AG09319 (cell line): ENCODE data around the gene SLC25A42.

ENCODE experiments used
- DNase-seq: peaks from one replicate; pipeline ENCODE4 v3.0.0-alpha.2; 2010; ENCODE audit warnings: low read depth; ENCODE audit errors: extremely low read depth
- TF ChIP-seq, protein P1 (sequence below): IDR thresholded peaks from 2 replicates; pipeline ENCODE4 v1.5.1; 2011; ENCODE audit warnings: low read depth, mild to moderate bottlenecking, inconsistent platforms, low read length, moderate library complexity

SLC25A42 gene

DNA sequence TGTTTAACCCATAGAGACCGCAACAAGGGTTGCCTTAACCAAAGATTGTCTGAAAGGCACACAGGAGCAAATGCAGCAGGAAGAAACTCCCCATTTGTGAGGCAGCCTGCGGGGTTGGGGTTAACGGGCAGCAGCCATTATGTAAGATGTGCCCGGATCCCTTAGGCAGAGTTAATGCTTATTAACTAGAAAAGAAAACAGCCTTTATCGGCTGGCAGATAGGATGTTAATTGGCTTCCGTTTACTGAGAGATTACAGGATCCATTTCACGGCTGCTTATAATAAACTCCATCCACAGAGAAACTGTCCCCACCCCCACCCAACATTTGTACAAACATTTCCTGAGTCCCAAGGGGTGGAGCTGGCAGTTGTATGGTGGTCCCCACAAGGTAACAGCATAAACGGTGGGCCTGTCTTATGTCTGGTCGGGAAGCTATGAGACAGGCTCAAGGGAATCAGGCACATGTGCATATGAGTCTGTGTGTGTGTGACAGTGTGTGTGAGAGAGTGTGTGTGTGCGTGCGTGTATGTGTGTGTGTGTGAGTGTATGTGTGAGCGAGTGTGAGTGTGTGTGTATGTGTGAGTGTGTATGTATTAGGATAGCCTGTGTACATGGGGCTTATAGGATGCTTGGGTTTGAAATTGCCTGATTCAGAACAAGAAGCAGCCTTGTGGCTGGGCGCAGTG is 10.5 kb downstream of the SLC25A42 start:
- no peak for DNase-seq
- TF ChIP-seq, protein P1, sequence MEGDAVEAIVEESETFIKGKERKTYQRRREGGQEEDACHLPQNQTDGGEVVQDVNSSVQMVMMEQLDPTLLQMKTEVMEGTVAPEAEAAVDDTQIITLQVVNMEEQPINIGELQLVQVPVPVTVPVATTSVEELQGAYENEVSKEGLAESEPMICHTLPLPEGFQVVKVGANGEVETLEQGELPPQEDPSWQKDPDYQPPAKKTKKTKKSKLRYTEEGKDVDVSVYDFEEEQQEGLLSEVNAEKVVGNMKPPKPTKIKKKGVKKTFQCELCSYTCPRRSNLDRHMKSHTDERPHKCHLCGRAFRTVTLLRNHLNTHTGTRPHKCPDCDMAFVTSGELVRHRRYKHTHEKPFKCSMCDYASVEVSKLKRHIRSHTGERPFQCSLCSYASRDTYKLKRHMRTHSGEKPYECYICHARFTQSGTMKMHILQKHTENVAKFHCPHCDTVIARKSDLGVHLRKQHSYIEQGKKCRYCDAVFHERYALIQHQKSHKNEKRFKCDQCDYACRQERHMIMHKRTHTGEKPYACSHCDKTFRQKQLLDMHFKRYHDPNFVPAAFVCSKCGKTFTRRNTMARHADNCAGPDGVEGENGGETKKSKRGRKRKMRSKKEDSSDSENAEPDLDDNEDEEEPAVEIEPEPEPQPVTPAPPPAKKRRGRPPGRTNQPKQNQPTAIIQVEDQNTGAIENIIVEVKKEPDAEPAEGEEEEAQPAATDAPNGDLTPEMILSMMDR = no peak

DNA sequence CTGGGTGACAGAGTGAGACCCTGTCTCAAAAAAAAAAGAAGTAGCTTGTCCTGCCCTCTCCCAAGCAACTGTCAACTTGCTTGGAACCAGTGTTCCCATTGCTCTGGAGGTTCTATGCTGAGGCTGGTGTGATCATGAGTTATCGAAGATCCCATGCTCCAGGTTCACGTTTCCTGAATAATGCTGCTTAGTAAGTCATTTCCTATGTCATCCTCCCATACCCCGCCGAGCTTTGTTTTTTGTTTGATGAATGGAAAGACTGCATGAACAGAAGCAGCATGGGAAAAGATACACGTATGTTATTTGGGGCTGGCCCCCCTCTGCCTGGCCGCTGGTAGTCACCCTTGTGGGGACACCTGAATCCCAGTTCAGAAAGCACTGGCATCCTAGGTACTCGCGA is 11.3 kb downstream of the SLC25A42 start:
- TF ChIP-seq, protein P1 = no peak
- DNase-seq = no peak

DNA sequence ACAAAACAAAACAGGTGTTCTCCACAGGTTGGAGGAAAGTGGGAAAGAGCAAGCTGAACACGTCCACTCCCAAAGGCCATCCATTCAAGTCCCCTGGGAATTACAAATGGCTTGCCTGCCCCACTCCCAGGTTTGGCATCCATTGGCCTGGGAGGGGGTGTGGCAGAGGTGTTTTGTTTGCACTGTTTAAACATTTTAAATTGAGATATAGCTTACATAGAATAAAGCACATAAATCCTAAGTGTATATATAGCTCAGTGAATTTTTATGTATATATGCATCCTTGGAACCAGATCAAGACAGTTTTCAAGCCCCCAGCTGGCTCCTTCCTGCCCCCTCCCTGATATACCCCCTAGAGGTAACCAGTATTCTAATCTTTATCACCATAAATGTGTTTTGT is 12.7 kb downstream of the SLC25A42 start:
- TF ChIP-seq, protein P1 = no peak

DNA sequence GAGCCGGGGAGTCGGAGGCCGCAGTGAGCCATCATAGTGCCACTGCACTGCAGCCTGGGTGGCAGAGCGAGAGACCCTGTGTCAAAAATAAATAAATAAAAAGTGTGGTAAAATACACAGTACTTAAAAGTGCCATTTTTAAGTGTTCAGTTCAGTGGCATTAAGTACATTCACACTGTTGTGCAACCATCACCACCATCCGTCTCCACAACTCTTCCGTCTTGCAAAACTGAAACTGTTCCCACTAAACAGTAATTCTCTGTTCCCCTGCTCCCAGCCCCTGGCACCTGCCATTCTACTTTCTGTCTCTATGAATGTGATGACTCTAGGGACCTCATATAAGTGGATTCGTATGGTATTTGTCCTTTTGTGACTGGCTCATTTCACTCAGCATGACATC is 13.3 kb downstream of the SLC25A42 start:
- TF ChIP-seq, protein P1 = no peak

More for the DNA sequence above, 12.7 kb downstream of the SLC25A42 start:
- no peak for DNase-seq

DNA sequence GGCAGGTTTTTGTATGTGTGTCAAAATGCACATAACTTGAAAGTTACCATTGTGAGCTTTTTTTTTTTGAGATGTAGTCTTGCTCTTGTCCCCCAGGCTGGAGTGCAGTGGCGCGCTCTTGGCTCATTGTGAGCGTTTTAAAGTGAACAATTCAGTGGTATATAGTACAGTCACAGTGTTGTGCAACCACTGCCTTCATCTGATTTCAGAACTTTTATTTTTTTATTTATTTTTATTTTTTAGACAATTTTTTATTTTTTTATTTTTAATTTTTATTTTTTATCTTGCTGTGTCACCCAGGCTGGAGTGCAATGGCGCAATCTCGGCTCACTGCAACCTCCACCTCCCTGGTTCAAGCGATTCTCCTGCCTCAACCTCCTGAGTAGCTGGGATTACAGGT is 15.0 kb downstream of the SLC25A42 start:
- TF ChIP-seq, protein P1 = no peak
- no peak for DNase-seq

More for the DNA sequence above, 13.3 kb downstream of the SLC25A42 start:
- no peak for DNase-seq

DNA sequence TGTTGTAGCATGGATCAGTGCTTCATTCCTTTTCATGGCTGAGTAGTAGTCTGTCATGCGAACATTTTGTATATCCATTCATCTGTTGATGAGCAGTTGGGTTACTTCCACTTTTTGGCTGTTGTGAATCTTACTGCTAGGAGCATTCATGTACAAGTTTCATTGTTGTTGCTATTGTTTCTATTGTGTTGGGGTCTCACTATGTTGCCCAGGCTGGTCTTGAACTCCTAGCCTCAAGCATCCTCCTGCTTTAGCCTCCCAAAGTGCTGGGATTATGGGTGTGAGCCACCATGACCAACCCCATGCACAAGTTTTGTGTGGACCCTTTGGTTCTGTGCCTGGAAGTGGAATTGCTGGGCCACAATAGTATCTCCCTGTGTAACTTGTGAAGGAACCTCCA is 15.8 kb downstream of the SLC25A42 start:
- DNase-seq = no peak

DNA sequence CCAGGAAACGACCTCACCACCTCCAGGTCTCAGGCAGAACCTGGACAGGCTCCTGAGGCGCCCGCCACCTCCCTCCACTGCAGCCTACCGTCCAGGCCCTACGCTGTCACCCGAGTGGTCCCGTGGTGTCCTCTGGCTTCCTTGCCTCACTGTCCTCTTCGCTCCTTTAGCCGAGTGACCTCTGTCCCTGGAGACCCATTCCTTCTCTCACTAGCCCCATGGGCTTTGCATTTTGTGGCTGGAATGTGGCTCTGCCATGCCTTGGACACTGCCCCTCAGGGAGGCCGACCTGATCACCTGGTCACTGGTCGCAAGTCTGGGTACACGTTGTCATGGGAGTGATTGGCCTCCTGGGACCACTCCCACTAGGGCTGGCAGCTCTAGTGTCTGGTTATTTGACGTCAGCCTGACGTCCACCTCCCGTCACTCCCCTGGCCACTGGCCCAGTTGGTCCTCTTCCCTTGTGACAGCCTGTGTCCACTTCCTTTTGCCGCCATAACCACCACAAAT is 17.9 kb downstream of the SLC25A42 start:
- DNase-seq = no peak
- TF ChIP-seq, protein P1 = no peak

More for the DNA sequence above, 15.8 kb downstream of the SLC25A42 start:
- TF ChIP-seq, protein P1 = no peak
